PFSK-1 (cell line): ENCODE measurements around the gene IPO5.

ENCODE experiments used
- FOXP2 ChIP-seq: optimal IDR thresholded peaks from 2 replicates; pipeline ENCODE3; 2011; ENCODE audit warnings: borderline replicate concordance, control low read depth, inconsistent platforms; ENCODE audit not compliant: insufficient read depth; ENCODE audit errors: extremely low read length, extremely low read depth
- POLR2AphosphoS5 ChIP-seq: IDR thresholded peaks from 2 replicates; pipeline ENCODE4 v1.6.1; 2012; ENCODE audit warnings: low read depth, mild to moderate bottlenecking, control low read depth, low read length, moderate library complexity
- REST ChIP-seq, 2 experiments: IDR thresholded peaks; 2 replicates each; pipeline versions ENCODE4 v1.6.1 to v1.8.0; 2011 to 2012; ENCODE audit warnings: low read depth in 2 of 2, low read length in 2 of 2, control low read depth in 1 of 2, inconsistent platforms in 1 of 2, mild to moderate bottlenecking in 1 of 2, moderate library complexity in 1 of 2; ENCODE audit not compliant: insufficient read depth in 1 of 2
- TAF1 ChIP-seq: IDR thresholded peaks from 2 replicates; pipeline ENCODE4 v1.6.1; 2012; ENCODE audit warnings: low read length, control low read depth, borderline replicate concordance; ENCODE audit not compliant: insufficient read depth

GRCh38 chr13:98018293-98018692, 64.8 kb downstream of the IPO5 start:
- TF ChIP-seq POLR2AphosphoS5 (no peak), REST (IDR thresholded peaks at IDR 0.05; ENCODE audit: insufficient read depth in 1 of 2, low read depth in 2 of 2, low read length in 2 of 2) (no peak), FOXP2 (no peak), TAF1 (no peak)
